Measurements from ENCODE around the gene TGFBR3.

TGFBR3 gene

DNA sequence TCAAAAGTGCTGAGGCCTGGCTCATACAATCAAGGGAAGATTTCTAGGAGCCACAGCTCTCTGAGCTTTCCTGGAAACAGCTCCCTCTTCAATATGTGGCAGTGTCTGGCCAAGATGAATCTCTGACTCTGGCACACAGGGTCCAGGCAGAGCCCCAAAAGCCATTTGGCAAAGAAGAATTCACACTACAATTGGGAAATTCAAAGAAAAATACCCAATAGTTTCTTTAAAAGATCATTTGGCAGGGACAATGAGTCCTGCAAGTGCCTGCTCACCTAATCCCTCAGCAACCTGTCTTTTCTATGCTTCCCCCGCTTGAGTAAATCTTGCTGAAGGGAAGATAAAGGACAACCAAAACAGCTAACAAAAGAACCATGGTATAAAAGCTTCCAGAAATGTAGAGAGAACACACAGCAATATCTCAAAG, 124.6 kb downstream of the TGFBR3 start:
- no peak for DNase-seq (ENCODE audit: low read depth, low spot score)

DNA sequence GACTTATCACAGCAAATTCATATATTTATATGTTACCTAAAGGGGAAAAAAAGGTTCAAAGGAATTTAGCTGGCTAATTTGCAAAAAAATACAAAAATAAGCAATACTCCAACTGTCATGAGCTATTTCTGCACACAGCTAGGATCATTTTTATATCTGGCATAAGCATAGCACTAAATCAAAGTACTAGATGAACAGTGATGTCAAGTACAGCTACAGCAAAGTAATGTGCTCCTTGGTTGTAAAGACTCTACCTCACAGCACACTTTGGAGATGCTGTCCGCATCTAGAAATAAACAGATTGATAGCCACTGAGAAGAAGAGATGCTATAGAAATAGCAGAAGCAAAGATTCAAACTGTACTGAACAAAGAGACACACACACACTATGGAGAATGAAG, 125.4 kb downstream of the TGFBR3 start:
- DNase-seq (ENCODE audit: low read depth, low spot score), result no peak

DNA sequence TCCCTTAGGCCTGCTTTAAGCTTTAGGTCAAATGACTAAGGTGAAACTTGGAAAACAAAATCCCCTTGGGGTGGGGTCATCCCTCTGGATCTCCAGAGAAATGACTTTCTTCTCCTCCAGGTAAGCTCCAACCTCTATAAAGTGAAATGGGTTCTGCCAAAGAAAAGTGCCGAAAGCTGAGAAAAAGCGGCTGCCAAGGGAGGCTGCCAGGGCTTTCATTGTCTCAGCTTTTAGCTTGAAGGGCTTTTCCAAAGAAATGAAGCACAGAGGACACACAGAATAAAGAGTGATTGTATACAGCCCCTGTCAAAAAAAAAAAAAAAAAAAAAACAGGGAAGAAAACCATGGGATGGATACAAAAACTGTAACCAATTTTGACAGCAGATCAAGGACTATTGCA, 126.9 kb downstream of the TGFBR3 start:
- DNase-seq (ENCODE audit: low read depth, low spot score), result no peak

DNA sequence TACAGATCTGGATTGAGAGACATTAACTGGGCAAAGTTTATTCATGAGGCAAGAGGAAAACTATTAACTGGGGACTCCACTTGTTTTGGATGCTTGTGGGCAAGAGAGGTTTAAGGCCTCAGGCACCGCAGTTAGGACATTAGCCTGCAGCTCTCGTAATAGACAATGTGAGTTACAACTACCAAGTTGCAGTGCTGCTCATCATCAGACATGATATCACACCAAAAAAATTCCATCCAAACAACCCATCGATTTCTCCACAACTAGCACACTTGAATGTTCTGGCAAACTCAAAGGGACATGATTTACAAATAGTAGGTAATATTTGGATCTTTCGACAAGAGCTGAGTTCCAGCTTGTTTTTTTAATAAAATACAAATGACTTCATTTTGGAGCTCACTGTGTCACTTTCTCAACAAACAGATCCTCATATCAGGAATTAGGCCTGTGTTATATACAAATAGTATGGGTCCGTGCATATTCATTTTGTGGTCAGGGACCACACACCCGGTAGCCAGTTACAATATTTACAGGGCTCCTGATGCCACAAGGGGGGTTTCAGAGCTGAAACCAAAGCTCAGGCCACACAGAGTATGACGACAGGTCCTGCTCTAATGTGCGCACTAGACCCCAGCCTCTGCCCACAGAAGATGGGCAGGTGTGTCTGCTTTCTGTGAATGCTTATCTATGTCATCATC, 128.0 kb downstream of the TGFBR3 start:
- DNase-seq (ENCODE audit: low read depth, low spot score), result no peak

DNA sequence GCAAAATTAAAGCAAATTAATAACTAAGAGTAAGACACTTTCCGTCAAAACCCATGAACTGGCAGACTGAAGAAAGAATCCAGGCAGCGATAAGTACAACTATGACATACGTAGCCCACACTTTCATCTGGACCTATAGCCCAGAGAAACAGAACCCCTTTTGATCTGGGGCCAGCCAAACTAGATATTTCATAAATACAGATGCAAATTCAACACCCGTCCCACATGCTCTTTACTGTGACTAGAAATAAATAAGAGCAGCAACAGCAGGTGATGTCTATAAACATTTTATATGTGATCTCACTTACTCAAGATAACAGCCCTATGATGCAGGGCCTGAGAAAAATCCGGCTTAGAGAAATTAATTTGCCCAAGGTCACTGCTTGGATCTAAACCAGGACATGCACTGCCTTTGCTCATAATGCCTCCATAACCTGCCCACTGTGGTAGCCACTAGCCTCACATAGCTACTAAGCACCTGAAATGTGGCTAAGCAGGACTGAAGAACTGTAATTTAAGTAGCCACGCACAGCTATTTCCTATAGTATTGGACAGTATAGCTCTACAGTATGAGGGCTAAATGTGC, 130.2 kb downstream of the TGFBR3 start:
- DNase-seq (ENCODE audit: low read depth, low spot score), result no peak

DNA sequence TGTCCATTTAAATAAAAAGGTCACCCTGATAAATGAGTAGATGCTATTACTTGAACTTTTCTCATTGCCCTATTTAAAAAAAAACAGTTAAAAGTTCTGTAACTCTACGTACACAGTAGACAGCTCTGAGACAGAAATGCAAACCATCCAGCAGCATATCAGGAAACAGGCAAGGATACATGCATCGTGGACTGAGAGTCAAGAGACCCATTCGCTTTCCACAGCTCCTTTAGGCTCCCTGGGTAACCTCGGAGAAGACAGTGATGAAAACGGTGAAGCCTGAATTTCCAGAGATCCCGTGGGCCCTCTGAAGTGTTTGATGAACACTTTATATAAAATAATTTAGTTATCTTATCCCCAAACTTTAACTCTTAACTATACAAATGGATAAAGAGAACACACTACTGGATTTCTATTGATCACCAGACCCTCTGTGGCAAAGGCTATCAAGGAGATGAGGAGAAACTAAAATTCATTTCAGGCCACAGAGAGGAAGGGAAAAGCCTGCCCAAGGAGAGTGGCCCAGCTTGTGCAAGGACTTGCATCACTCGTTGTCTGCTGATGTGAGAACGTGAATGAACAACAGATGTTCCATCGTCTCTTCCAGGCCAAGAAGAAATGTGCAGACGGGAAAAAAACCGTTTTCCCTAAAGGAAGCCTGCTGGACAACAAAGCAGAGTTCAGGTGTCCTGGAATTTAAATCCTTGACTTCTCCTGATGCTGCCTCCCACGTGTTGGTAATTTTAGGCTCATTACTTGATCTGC, 131.0 kb downstream of the TGFBR3 start:
- no peak for DNase-seq (ENCODE audit: low read depth, low spot score)

DNA sequence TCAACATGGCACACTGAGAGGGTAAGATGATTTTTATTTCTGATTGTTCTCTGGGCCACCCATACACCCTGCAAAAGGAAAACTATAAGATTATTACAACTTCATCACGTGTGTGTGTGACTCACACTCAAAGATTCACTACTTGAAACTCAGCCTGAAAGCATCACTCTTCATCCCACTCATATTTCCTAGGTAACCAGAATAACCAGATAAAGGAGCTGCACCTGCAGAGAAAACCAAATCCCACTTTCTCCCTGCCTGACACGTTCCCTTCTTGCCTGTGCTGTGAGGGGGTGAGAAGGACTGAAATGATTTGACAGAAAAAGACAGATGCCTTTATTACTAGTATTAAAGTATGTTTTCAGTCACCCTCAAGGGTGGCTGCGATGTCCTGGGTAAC, 131.6 kb downstream of the TGFBR3 start:
- DNase-seq (ENCODE audit: low read depth, low spot score), result no peak

DNA sequence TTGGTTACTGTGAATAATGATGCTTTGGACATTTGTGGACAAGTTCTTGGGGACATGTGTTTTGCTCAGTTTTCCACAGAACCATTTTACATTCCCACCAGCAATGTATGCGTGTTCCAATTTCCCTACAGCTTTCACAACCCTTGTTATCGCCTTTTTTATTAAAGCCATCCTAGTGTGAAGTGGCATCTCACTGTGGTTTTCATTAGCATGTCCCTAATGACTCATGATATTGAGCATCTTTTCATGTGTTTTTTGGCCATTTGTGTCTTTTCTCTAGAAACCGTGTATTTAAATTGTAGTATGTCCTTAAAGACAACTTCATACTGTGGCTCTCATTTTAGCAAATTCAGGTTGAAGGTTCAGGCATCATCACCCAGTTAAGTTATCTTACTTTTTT, 132.1 kb downstream of the TGFBR3 start:
- no peak for DNase-seq (ENCODE audit: low read depth, low spot score)

DNA sequence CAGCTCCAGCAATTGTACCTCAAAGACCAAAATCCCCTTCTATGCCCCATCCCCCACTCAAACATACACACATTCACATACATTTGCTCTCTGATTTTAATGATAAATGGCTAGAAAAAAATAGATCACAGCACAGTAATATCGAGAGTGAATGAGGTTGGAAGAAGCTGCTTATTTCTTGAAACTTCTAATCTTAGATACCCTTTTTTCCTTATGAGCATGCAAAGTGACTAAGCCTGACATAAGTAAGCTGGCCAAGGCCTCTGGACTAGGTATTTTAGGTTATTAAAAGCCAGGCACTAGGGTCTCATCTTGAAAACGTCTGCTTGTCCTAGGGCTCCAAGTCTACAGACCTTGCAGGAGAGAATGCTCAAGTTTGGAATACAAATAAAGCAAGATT, 133.6 kb downstream of the TGFBR3 start:
- no peak for DNase-seq (ENCODE audit: low read depth, low spot score)

DNA sequence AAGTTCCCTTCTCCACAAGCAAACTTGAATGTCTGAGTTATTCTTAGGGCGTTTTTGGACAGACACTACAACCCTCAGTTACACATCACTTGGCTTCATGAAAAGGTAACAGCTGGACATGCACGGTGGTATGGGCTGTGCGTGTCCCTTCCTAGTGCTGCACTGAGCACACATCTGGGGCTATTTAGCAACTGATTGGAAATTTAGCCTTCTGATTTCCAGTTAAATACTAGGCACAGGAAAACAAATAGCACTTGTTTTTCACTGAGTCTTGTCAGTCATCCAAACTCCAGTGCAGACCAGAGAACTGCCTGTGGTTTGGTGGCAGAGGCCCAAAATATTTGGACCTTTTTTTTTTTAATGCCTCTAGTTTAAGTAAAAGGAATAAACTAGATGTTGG, 134.7 kb downstream of the TGFBR3 start:
- DNase-seq (ENCODE audit: low read depth, low spot score), result no peak

DNA sequence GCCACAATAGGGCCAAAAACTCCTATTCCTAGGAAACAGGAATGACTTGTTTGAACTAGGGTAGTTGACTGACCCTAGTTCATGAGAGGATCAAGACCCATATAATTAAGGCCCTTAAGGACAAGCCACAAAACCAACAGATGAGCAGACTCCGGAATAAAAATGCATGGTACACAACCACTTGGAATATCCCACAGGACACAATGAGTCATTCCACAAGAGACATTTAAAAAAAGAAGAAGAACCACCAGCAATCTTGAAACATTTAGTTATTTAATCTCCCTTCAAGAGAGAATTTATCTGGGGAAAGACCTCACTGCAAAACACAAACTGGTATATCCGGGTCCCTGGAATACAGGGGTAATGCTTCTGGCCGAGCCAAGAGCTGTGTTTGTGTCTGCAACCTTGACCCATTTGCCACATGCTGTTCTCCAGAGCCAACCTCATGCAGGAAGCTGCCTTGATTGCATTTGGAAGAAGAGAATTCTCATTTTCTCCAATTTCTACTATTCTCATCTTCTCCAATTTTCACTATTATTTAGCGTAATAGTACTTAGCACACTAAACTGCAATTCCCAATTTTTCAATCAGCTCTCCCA, 135.5 kb downstream of the TGFBR3 start:
- no peak for DNase-seq (ENCODE audit: low read depth, low spot score)

DNA sequence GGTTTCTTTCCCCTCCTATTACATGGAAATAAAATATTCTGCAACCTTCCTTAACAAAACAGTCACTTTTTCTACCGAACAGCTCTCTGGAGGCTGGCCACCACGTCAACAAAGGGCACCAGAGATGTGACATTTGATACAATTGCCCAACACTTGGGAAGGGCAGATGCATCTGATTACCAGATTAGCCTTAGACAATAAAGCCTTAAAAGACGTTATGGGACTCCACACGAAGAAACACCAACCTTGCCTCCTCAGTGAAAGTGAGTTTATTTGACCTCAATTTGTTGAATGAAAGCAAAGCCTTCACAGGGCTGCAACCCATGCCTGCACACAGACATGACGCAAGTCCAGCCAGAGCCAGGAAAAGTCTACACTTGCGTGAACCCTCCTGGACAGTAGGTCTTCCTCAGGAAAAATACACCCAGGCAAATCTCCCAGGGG, 136.1 kb downstream of the TGFBR3 start:
- no peak for DNase-seq (ENCODE audit: low read depth, low spot score)

DNA sequence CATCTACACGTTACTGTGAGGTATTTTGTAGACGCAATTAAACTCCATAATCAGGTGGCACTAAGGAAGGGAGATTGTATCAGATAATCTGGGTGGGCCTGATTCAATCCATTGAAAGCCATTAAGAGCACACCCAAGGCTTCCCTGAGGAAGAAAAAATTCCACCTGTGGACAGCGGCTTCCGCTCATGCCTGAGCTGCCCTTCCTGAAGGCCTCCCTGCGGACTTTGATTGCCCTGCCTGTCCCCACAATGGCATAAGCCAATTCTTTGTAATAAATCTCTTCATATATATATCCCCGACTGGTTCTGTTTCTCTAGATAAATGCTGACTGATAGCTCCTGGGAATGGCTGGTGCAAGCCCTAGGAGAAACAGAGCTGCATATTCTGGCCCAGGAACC, 138.3 kb downstream of the TGFBR3 start:
- no peak for DNase-seq (ENCODE audit: low read depth, low spot score)

DNA sequence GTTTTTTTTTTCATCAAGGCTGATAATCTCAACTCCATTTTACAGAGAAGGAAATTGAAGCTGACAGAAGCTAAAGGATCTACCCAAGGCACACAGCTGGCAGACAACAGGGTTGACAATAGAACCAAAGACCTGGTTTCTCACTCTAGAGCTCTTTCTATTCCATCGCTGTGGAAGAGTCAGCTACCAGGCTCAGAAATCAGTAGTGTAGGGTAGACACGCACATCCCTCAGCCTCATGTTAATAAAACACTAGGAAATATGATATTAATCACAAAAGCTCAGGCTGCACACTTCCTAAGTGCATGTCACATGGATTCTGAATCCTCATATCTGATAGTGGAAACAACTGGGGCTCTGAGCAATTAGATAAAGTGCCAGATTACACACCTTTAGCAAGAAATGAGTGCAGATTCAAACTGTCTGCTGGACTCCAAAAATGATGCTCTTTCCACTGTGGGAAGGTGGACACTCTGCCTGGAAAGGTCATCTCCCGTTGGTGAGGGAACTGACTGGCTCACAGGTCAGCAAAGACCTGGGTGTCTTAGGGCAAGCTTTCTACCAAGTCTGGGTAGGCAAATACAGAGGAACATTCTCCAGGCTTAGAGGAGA, 139.1 kb downstream of the TGFBR3 start:
- DNase-seq (ENCODE audit: low read depth, low spot score), result no peak

DNA sequence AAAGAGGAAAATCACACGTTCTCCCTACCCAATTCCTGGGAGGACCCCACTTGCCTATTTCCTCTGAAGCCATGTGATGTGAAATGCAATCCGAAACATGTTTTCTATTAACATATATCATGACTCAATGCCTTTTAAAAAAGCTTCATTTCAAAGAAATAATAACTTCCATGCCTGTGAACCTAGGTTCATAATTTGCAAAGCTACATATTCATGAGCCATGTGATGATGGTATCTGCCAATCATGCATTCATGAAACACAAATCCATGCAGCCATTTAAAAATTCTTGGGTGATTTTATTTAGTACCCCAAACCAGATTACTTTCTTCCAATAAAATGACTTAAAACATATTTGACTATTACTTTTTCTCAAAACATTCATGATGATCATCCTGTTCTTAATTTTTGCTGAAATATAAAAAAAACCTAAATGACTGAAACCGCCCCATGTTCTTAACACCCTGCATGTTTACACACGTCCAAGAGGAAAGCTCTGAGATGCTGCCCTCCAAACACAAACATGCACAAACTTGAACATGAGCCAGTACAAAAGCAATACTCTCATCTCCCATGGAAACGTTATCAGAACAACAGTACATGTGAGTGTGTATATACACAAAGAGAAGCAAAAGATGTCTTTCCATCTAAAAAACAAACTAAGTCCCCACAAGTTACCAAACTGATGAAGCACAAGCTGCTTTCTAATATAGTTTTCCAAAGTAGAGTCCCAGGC, 140.1 kb downstream of the TGFBR3 start:
- no peak for DNase-seq (ENCODE audit: low read depth, low spot score)

DNA sequence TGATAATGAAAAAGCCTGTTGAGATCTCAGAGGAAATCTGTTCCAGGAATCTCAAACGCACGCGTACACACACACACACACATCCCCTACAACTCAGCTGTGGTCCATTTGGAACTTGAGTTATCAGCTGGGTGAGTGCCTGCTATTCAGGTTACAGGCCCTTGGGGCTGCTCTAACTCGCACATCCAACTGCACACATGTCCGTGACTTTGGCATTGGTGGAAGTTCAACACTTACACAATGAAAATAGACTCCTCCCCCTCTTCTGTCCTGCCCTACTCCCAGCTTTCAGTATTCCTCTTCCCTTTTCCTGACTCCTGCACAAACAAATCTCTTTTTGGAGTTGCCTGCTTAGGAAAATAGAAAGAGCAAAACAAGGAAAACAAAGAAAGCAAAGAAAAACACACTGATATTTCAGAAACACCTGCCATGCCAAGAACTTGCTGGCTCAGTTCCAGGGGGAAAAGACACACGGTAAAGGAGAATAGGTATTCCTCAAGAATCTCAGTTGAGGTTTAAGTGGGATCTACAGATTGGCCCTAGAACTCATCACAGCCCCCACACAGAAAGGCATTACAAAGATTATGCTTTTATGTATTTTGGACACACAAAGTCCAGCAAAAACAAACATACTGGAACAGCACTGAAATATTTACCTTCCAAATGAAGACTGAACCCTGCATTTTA, 140.9 kb downstream of the TGFBR3 start:
- no peak for DNase-seq (ENCODE audit: low read depth, low spot score)

DNA sequence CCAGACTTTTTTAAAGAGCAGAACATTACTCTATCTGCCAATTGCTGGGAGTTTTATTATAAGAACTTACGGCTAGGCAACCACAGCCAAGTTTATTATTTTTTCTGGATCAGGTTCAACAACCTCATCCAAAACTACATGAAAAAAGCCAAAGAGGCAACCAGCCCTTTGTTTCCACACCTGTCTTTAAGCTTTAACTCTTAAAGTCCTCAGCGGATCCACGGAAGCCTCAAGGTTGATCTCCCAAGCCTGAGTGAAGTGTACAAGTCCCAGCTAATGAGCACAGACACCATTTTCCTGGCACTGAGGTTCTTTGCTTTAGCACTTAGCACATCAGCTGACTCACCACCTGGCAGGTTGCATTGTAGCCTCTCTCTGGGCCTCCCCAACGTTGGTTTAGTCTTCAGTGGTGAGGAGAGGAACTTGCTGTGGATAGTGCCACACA, 143.1 kb downstream of the TGFBR3 start:
- no peak for DNase-seq (ENCODE audit: low read depth, low spot score)

DNA sequence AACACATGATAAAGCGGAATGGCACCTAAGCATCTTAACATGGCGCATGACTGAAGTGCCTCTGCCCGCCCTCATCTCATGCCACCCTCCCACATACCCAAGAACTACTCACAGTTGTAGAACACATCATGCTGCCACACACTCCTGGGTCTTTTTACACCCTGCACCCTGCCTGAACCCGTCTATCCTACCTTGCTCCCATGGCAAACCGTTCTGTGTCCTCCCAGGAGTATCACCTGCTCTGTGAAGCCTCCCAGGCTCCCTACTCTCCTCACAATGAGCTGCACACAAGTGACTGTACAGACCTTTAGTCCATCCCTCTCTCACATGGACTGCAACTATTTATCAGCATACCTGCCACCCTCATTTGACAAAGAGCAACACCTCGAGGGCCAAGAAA, 144.0 kb downstream of the TGFBR3 start:
- no peak for DNase-seq (ENCODE audit: low read depth, low spot score)

DNA sequence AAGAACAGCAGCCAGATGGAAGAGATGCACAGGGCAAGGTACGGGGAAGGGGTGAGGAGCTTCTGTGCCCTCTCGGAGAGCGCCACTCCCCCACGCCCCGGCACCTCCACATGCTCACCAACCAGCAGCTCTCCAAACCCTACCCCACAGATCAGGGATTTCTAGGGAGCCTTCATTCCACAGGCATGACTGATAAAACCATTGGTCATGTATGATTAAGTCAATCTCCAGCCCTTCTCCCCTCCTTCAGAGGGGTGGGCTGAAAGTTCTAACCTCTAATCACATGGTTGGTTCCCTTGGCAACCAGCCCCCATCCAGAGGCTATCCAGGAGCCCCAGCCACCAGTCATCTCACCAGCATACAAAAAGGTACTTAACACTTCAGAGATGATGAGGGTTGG, 144.7 kb downstream of the TGFBR3 start:
- no peak for DNase-seq (ENCODE audit: low read depth, low spot score)

DNA sequence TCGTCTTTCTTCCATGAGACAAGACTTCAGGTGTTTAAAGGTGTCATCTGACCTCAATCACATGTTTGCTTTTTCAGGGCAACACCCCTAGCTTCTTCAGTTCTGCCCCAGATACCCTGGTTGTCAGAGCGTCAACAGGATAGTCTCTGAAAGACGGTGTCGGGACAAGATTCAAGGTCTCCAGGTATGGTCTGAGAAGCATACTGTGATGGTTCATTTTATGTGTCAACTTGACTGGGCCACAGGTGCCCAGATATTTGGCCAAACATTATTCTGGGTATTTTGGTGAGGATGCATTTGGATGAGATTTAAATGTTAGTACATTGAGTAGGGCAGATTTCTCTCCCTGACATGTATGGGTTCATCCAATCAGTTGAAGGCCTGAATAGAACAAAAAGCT, 148.3 kb downstream of the TGFBR3 start:
- no peak for DNase-seq (ENCODE audit: low read depth, low spot score)

All from smooth muscle cell of the brain vasculature (primary cell).